ENCODE measurements around the gene MLN.

MLN gene

GRCh38 chr6:33813246-33813904, 9.6 kb upstream of the MLN start:
- no peak overlapping the region for H3K4me3 ChIP-seq (ENCODE audit: low read length)
- no peak for TF ChIP-seq CTCF (conservative IDR thresholded peaks at IDR 0.05; ENCODE audit: low read length)
- no peak for DNase-seq (ENCODE audit: low read depth)

GRCh38 chr6:33812669-33813068, 8.9 kb upstream of the MLN start:
- peak; percentile 45 for TF ChIP-seq CTCF (conservative IDR thresholded peaks at IDR 0.05; ENCODE audit: low read length)
- no peak overlapping the region for H3K4me3 ChIP-seq (ENCODE audit: low read length)

GRCh38 chr6:33809594-33809993, 5.8 kb upstream of the MLN start:
- peak; percentile 42 for DNase-seq (ENCODE audit: low read depth)
- no peak overlapping the region for H3K4me3 ChIP-seq (ENCODE audit: low read length)
- TF ChIP-seq CTCF (conservative IDR thresholded peaks at IDR 0.05; ENCODE audit: low read length), result no peak

More at GRCh38 chr6:33812669-33813068, 8.9 kb upstream of the MLN start:
- DNase-seq (ENCODE audit: low read depth), result peak; percentile 31

GRCh38 chr6:33808641-33809180, 4.9 kb upstream of the MLN start:
- DNase-seq (ENCODE audit: low read depth), result no peak
- no peak overlapping the region for H3K4me3 ChIP-seq (ENCODE audit: low read length)
- TF ChIP-seq CTCF (conservative IDR thresholded peaks at IDR 0.05; ENCODE audit: low read length), result no peak

- DNase-seq (ENCODE audit: low read depth), result no peak
- no peak for TF ChIP-seq CTCF (conservative IDR thresholded peaks at IDR 0.05; ENCODE audit: low read length)
- H3K4me3 ChIP-seq (ENCODE audit: low read length), result no peak overlapping the region
Observed at GRCh38 chr6:33807606-33808005, 3.8 kb upstream of the MLN start.

- no peak for TF ChIP-seq CTCF (conservative IDR thresholded peaks at IDR 0.05; ENCODE audit: low read length)
- DNase-seq (ENCODE audit: low read depth), result no peak
- H3K4me3 ChIP-seq (ENCODE audit: low read length), result no peak overlapping the region
Observed at GRCh38 chr6:33806841-33807240, 3.0 kb upstream of the MLN start.
